Urinary bladder (tissue), 4 donors: ENCODE results near the gene IGFBP1. TPM values are rescaled to one million over a fixed set of nuclear protein-coding genes. Genes with fewer than 3 reads are reported as not detected.

Experiments
- DNase-seq: peaks from one replicate; pipeline ENCODE4 v3.0.0-alpha.2; 2015; ENCODE audit errors: extremely low spot score
- H3K27ac ChIP-seq: one replicate; pipeline ENCODE4 v1.5.1; 2013; ENCODE audit warnings: low read depth, mild to moderate bottlenecking, moderate library complexity
- H3K36me3 ChIP-seq: one replicate; pipeline ENCODE4 v1.6.1; 2013; ENCODE audit warnings: mild to moderate bottlenecking, moderate library complexity; ENCODE audit not compliant: insufficient read depth
- H3K4me1 ChIP-seq: one replicate; pipeline ENCODE4 v1.6.1; 2013; ENCODE audit warnings: mild to moderate bottlenecking, moderate library complexity; ENCODE audit not compliant: insufficient read depth
- H3K4me3 ChIP-seq: one replicate; pipeline ENCODE4 v1.5.1; 2013; ENCODE audit warnings: low read depth, low read length
- WGBS: extraction: QIAGEN DNeasy Blood & Tissue Kit; methylation state at CpG from one replicate; pipeline ENCODE4 v1.1.7; 2013; 5-methylcytosine and 5-hydroxymethylcytosine counted together
- polyA plus RNA-seq: library from polyadenylated mRNA; stranded (reverse); fragments of 200-250 nt; gene quantifications from one replicate; pipeline ENCODE4 v1.2.3, GENCODE V29; 2013
- total RNA-seq: library from RNA; depleted of rRNA; stranded (reverse); fragments of >200 nt; gene quantifications from one replicate; pipeline ENCODE4 v1.2.3, GENCODE V29; 2014
- donor health status: healthy with polysubstance abuse.
- donor health status: healthy.

The IGFBP1 gene
- total and polyA plus RNA-seq, 2 donors = 0.04 TPM; not detected in 1

DNA sequence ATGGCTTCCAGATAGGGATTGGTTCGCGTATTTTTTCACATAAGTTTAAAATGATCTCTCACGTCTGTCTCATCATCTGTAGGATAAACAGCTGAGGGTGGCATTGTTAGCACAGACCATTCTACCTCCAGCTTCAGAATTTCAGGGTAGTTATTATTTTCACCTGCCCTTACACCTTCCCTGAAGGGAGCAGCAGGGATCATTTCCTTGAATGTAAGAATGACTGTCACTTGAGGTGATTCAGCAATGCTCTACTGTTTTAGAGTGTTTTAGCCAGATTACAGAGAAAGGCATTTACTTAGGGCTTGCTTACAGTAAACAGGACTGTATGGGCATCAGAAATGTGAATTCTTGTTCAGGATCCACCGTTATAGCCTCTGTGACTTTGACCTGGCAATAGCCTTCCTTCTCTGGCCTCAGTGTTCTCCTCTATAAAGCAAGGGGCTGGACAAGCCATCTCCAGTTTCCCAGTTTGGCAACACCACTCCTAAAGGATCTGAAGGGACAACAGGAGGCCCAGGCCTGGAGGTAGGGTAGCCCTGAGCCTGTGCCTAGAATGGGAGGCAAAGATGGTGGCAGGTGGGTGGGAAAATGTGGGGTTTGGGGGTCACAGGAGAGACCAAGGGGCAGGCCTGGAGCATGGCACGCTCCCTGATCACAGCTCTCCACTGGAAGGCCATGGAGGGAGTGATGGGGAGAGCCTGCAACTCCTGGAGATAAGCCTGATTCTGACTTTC, 1.2 kb upstream of the IGFBP1 start:
- Histone ChIP-seq H3K4me3 (no peak overlapping the region), H3K27ac (no peak overlapping the region), H3K36me3 (no peaks in the 10 kb centered on the region), H3K4me1 (no peaks in the 10 kb centered on the region)
- no peak for DNase-seq
- WGBS = 94% methylated on average over 5 of the region's 5 CpGs

DNA sequence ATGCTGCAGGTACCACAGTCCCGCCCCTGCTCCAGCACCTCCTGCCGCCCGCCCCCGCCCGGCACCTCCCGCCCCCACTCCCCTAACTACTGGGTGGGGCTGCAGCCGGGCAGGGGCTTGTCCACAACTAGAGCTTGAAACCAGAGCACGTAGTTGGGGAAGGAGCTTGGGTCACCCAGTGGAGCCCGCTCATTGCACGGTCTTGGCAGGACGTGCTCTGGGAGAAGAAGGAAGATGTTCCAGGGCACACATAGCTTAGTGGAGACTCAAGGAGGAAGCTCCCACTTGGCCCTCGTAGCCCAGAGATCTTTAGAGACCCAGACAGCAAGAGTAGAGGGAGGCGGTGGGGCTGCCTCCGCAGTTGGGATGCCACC, 692 bp downstream of the IGFBP1 start:
- H3K4me1 ChIP-seq = no peaks in the 10 kb centered on the region
- WGBS = 21% methylated on average over 14 of the region's 14 CpGs
- H3K27ac ChIP-seq = no peak overlapping the region
- H3K36me3 ChIP-seq = no peaks in the 10 kb centered on the region
- H3K4me3 ChIP-seq = no peak overlapping the region
- DNase-seq = no peak

DNA sequence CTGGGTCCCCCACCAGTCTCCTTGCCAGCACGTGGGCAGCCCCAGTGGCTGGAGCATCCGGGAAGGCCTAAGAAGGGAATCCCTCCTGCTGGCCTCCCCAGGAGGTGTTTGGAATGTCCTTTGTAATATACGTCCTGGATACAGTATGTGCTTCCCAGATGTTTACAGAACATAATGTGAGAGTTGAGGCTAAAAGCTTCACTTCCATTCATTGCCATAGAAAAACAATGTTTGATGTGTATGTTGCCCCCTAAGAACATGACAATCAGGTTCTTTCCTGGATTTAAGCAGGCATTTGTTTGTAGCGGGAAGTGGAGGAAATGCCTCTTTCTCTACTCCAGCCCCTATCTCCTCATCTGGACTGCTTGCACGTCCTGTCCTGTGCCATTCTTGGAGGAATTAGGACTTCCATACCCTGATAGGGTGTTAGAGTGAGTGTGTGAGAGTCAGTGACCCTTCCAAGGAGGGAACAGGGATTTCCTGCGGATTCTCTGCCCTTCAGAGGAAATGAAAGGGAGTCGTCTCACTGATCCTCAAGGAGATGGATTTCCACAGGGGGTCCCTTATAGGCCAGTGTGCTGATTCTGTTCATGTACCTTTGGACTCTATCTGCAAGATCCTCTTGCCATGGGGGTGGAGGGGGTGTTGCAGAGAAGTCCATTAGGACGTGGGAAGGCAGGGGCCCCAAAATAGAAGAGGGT, 1.2 kb downstream of the IGFBP1 start:
- 69% methylated on average over 8 of the region's 8 CpGs for WGBS
- no peak overlapping the region for H3K27ac ChIP-seq
- no peak overlapping the region for H3K4me3 ChIP-seq
- DNase-seq = no peak
- H3K36me3 ChIP-seq = no peaks in the 10 kb centered on the region
- no peaks in the 10 kb centered on the region for H3K4me1 ChIP-seq

DNA sequence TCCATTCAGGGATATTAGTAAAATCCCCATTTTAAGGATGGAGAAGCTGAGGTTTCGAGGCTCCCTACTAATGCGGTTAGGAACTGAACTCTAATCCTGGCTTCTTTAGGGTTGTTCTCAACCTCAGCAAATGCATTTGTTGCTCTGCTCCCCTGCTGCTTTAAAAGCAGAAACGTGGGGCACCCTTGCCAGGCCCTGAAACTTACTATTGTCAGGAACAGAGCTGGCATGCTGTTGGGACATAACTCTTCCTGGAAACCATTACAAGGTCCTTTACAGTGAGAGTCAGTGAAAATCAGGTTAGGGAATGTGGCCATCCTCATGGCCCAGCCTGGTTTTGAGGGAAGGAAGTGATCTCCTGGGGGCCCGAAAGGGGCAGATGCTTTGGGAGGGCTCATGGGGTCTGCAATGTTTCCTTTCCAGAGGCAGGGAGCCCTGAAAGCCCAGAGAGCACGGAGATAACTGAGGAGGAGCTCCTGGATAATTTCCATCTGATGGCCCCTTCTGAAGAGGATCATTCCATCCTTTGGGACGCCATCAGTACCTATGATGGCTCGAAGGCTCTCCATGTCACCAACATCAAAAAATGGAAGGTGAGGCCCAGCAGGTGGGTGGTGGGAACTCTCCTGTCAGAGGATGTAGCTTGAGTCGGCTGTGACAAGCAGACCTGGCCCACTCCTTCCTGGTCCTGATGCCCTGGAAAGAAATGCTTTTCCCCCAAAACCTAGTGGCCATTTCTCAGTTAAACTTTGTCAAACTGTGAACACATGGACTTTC, 2.0 kb downstream of the IGFBP1 start:
- 90% methylated on average over 8 of the region's 8 CpGs for WGBS
- H3K4me1 ChIP-seq = no peaks in the 10 kb centered on the region
- no peaks in the 10 kb centered on the region for H3K36me3 ChIP-seq
- no peak overlapping the region for H3K4me3 ChIP-seq
- no peak for DNase-seq
- H3K27ac ChIP-seq = no peak overlapping the region

DNA sequence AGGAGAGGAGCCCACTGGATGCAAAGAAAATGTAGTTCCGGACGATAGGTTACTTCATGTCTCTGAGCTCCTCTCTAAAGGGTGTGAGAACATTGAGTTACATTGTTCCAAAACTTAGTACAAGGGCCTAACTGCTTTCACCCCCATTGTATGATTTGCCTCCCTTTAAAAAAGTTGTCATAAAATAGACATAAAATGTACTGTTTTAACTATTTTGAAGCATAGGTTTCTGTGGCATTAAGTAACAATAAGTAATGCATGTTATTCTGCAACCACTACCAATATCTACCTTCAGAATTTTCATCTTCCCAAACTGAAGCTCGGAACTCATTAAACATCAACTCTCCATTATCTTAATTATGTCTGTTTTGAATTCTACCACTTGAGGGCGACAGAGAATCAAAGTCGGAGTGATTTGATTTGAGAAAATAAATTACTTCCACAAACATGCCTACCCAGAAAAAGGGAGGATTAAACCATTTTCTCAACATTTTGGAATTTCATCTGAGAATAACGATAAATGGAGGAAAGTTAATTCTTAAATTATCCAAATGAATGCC, 2.7 kb downstream of the IGFBP1 start:
- 39% methylated on average over 6 of the region's 6 CpGs for WGBS
- Histone ChIP-seq H3K4me1 (no peaks in the 10 kb centered on the region), H3K36me3 (no peaks in the 10 kb centered on the region), H3K27ac (no peak overlapping the region), H3K4me3 (no peak overlapping the region)
- DNase-seq = peak; percentile 36

DNA sequence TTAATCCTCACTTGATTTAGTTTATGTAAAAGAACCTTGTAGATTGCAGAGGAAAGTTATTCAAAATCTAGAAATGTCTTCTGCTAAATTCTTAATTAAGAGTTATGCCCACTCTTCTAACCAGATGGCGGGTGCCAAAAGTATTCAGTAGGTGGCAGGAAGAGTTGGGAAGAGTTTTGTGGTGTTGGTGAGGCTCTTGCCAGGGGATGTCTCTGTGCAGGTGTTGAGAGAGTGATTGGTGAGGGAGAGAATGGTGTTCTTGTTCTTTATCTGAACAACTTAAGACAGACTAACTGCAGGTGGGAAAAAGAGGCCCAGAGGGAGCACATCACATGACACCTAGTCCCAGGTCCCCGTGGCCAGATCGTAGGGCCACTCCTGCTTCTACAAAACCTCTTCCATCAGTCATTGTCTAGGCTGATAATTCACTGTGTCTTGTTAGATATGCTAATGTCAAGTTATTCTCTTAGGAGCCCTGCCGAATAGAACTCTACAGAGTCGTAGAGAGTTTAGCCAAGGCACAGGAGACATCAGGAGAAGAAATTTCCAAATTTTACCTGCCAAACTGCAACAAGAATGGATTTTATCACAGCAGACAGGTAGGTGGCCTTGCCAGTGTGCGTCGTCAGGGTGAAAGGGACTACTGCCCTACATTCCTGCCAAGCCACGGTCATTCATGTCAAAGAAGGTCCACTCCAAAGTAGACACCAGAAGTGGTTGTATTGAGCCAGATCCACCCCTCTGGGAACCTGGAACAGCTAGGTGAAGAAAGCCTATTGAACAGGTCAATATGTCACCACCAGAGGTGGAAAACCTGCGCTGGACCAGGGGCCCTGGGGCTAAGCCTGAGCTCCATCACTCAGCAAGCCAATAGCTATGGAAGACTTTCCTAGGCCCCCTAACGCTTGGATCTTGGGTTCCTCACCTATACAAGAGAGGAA, 3.4 kb downstream of the IGFBP1 start:
- WGBS = 81% methylated on average over 10 of the region's 10 CpGs
- DNase-seq = no peak
- H3K27ac ChIP-seq = no peak overlapping the region
- no peaks in the 10 kb centered on the region for H3K36me3 ChIP-seq
- H3K4me1 ChIP-seq = no peaks in the 10 kb centered on the region
- no peak overlapping the region for H3K4me3 ChIP-seq

DNA sequence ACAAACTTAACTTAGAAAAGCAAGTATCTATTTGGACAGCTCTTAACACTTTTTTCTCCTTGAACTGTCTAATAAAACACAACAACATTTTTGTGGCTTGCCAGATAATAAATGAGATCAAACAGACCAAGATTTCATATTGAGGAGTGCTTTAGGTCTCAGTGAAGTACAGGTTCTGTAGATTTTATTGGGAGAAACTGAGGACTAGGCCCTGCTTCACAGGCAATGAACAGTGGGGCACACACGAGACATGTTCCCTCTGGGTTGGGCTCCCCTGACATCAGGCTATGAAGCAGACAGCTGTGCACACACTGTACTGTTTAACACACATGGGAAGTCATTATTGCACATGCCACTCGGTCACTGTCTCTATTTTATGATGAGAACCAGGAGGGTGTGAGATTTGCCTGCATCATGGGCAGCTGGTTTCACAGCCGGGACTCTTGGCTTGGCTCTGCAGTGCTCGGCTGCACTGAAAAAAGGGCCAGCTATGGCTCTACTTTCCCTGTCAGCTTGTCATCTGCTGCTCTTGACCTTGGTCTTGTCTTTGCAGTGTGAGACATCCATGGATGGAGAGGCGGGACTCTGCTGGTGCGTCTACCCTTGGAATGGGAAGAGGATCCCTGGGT, 4.2 kb downstream of the IGFBP1 start:
- WGBS = 81% methylated on average over 6 of the region's 6 CpGs
- DNase-seq = no peak
- H3K27ac ChIP-seq = no peak overlapping the region

DNA sequence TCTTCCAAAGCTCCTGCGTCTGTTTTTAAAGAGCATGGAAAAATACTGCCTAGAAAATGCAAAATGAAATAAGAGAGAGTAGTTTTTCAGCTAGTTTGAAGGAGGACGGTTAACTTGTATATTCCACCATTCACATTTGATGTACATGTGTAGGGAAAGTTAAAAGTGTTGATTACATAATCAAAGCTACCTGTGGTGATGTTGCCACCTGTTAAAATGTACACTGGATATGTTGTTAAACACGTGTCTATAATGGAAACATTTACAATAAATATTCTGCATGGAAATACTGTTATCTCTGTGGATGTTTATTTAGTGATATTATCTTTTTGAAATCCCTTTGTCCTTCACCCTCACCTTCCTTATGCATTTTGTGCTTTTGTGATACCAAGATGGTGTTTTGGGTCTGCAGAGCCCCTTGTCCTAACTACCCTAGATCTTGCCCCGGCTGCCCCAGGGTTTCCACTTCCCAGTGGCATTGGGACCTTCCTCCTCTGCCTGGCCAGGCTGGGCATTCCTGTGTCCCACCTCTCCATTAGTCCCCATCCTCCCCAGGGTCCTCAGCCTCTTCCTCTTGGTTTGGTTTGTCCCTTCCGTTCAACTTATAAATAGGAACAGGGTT, 5.2 kb downstream of the IGFBP1 start:
- H3K27ac ChIP-seq = no peak overlapping the region
- WGBS = 69% methylated on average over 5 of the region's 5 CpGs
- no peak overlapping the region for H3K4me3 ChIP-seq
- DNase-seq = no peak
- no peaks in the 10 kb centered on the region for H3K36me3 ChIP-seq
- H3K4me1 ChIP-seq = no peaks in the 10 kb centered on the region

More for the DNA sequence above, 4.2 kb downstream of the IGFBP1 start:
- Histone ChIP-seq H3K4me3 (no peak overlapping the region), H3K4me1 (no peaks in the 10 kb centered on the region), H3K36me3 (no peaks in the 10 kb centered on the region)

DNA sequence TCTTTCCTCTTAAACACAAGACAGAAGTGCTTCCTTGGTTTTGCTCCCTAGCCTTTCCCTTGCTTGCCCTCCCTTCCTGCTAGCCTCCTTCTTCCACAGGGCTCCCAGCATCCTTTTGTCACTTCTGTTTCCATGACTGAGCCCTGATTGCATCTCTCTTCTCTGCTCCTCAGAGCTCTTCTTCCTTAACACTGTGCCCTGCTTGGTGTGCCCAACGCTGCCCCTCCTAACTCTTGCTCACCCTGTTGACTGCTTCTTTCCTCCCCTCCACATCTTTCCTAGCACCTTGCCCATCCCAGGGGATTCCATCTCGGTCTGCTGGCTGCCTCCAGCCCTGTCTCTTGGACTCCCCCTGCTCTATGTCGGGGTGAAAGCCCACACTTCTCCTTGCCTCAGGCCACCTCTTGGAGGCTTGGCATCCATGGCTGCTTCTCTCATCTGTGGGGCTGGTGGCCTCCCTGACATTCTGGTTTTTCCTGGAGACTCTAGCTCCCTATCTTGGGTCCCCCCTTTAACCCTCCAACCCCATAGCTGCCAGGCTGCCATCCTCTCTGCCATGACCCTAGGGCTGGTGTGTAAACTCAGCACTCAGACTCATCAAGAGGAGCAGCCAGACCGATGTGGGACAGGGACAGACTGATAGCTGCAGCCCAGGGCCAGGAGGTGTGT, 5.8 kb downstream of the IGFBP1 start:
- 83% methylated on average over 4 of the region's 4 CpGs for WGBS
- H3K4me3 ChIP-seq = no peak overlapping the region
- no peaks in the 10 kb centered on the region for H3K36me3 ChIP-seq
- no peak overlapping the region for H3K27ac ChIP-seq
- DNase-seq = no peak
- H3K4me1 ChIP-seq = no peaks in the 10 kb centered on the region

DNA sequence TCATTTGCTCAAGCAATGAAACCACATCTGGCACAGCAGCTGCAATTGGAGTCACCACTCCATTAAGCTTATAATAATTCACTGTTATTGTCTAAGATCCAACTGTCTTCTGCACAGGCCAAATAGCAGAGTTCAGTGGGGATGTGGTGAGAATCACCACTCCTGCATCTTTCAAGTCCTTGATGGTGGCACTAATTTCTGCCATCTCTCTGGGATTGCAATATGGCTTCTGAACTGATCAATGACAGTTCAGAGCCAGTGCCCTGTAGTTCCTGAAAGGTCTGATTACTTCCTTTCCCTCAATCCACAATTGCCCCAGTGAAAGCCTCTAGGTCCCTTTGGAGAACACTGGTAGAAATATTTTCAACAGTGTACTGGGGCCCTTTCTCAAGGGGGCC, 6.4 kb downstream of the IGFBP1 start:
- no peaks in the 10 kb centered on the region for H3K36me3 ChIP-seq
- no peaks in the 10 kb centered on the region for H3K4me1 ChIP-seq
- H3K27ac ChIP-seq = no peak overlapping the region
- H3K4me3 ChIP-seq = no peak overlapping the region
- DNase-seq = no peak

DNA sequence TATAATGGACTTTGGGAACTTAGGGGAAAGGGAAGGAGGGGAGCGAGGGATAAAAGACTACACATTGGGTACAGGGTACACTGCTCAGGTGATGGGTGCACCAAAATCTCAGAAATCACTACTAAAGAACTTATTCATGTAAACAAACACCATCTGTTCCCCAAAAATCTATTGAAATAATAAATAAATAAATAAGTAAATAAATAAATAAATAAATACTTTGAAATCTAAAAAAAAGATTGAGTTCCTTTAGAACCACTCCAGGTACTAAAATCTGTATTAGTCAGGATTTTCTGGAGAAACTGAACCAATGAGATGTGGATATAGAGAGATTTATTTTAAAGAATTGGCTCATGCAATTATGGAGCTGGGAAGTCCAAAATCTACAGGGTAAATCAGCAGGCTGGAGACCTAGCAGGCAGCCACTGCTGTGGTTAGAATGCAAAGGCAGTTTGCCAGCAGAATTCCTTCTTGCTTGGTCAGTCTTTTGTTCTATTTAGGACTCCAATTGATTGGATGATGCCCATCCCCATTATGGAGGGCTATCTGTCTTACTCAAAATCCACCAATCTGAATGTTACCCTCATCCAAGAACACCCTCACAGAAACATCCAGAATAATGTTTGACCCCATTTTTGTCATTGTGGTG, 8.9 kb downstream of the IGFBP1 start:
- DNase-seq = no peak
- Histone ChIP-seq H3K27ac (no peak overlapping the region), H3K36me3 (no peaks in the 10 kb centered on the region), H3K4me1 (no peaks in the 10 kb centered on the region), H3K4me3 (no peak overlapping the region)
- WGBS = 96% methylated on average over 1 of the region's 1 CpG
